Hematopoietic multipotent progenitor cell treated with erythropoietin and hydrocortisone succinate and interleukin-3 and kit ligand, for 4 days (in vitro differentiated cells): ENCODE results near the gene NBPF1.
"Not testable (repeated sequence)": the region's sequence is repeated elsewhere in the genome, so short reads cannot be mapped to it uniquely, and the experiment has no call there.

Experiments
- DNase-seq: peaks from one replicate; pipeline ENCODE4 v3.0.0-alpha.2; 2015

The NBPF1 gene

DNA sequence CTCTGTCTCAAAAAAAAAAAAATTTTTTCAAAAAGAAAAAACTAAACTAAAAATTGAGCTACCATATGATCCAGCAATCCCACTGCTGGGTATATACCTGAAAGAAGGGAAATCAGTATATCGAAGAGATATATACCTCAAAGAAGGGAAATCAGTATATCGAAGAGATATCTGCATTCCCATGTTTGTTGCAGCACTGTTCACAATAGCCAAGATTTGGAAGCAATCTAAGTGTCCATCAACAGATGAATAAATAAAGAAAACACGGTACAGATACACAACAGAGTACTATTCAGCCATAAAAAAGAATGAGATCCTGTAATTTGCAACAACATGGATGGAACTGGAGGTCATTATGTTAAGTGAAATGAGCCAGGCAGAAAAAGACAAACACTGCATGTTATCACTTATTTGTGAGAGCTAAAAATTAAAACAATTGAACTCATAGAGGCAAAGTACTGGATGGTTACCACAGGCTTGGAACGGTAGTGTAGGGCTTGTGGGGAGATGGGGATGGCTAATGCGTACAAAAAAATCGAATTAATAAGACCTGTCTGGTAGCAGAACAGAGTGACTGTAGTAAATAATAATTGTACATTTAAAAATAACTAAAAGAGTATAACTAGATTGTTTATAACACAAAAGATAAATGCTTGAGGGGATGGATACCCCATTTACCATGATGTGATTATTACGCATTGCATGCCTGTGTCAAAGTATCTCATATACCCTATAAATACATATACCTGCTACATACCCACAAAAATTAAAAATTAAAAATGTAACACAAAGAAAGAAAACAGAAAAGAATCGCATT lies 28.0 kb upstream of the NBPF1 start:
- DNase-seq: not testable (repeated sequence)

DNA sequence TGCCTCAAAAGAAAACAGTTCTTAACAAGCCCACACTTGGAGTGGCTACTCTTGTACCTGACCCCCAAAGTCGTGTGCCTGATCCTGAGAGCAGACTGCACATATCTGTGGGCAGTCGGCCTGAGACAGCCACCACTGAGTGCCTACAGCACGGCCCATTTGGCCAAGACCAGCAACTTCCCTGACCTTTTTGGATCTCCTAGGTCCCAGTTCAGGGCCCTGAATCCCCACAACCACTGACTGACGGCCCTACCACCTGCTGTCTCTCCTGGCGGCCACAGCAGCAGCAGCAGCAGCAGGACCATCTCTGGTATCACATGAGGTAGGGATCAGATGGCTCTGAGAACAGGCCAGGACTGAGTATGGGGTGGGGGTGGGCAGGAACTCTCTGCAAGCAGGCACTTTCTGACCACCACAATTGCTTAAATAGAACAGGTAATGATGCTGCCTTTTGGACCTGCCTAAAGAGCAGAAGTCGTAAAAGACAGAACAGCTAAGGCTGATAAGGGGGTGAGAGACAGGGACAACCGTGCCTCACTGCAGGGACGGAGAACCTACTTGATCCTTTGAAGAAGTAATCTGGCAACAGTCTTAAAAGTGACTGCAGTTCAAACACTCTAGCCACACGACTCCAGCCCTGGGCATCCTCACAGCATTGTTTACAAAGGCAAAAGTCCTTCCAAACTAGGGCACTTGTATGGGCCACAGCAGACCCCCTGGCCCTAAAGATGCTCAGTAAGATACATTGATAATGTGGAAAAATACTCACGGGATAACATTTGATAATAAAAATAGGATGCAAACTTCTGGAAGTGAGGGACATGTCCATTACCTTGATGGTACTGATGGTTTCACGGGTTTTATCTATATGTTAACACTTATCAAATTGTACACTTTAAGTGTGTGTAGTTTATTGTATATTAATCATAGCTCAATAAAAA lies 26.0 kb upstream of the NBPF1 start:
- DNase-seq: not testable (repeated sequence)

DNA sequence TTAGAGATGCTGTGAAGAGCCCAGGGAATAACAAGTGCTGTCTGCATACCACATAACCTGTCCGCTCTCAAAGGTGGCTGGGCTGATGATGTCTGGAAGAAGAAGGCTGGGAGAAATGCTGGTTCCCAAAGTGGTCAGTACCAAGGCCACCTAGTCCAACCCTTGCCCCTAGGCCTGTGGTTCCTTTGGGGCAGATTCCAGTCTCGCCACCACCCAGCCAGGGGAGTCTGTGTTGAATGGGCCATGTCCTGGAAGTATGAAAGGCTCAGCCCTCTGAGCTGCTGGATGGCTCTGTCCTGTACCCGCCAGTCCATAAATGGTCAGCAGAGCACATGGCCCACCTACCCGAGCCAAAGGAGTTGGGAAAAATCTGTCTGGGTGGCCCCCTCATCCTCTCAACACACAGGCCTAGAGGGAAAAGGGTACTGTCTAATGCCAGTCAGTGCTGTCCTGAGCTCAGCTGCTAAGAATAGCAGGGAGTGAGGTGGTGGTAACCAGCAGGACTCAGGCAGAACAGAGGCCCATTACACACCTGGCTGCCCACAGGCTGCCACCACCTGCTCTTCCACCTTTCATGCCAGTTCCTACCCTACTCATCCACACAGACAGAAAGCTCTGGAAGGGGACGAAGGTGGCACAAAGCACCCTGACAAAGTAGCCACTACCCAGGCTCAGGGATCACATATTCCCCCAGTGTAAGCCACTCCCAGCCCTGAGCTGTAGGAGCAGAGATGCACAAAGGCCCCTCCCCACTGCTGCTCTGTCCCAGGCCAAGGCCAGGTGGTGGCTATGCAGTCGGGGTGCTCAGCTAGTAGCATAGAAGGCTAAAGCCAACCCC lies 24.8 kb upstream of the NBPF1 start:
- DNase-seq: not testable (repeated sequence)

DNA sequence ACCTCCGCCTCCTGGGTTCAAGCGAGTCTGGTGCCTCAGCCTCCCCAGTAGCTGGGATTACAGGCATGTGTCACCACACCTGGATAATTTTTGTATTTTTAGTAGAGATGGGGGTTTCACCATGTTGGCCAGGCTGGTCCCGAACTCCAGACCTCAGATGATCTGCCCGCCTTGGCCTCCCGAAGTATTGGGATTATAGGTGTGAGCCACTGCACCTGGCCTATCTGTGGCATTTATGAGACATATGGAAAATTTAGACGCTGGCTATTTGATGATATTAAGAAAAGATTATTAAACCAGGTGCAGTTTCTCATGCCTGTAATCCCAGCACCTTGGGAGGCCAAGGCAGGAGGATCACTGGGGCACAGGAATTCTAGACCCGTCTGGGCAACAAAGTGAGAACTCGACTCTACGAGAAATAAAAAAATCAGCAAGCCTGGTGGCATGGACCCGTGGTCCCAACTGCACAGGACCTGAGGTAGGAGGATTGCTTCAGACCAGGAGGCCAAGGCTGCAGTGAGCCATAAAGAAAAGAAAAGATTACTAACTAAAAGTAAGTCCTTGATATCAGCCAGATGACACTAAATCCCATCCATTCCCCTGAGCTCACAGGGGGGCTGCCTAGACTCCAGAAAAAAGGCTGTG lies 23.3 kb upstream of the NBPF1 start:
- DNase-seq: not testable (repeated sequence)

DNA sequence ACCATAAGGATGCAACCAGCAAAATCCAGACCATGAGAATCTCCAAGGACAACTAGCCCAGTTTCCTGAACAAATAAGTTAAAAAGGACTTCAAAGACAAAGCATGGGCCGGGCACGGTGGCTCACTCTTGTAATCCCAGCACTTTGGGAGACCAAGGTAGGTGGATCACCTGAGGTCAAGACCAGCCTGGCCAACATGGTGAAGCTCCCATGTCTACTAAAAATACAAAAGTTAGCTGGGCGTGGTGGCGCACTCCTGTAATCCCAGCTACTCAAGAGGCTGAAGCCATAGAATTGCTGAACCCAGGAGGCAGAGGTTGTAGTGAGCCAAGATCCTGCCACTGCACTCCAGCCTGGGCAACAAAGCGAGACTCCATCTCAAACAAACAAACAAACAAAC lies 22.6 kb upstream of the NBPF1 start:
- DNase-seq: not testable (repeated sequence)

DNA sequence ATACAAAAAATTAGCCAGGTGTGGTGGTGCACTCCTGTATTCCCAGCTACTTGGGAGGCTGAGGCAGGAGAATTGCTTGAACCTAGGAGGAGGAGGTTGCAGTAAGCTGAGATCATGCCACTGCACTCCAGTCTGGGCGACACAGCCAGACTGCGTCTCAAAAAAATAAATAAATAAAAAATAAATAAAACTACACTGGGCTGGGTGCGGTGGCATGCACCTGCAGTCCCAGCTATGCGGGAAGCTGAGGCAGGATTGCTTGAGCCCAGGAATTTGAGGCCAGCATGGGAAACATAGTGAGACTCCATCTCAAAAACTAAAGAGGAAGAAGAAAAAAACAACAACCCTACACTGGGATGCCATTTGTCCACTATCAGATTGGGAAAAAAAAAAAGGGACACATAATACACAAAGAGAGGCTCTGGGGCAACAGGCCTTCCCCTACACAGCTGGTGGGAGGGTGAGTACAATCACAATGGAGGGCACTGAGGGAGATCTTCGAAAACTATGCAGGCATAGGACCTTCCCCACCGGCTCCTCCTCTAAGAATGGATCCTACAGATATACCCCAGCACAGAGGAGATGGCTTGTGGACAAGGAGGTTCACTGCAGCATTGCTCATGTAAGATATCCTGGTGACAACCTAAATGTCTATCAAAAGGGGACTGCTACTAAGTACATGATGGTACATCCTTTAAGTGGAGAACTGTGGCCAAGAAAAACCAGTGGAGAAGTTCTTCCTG lies 20.3 kb upstream of the NBPF1 start:
- DNase-seq: not testable (repeated sequence)

DNA sequence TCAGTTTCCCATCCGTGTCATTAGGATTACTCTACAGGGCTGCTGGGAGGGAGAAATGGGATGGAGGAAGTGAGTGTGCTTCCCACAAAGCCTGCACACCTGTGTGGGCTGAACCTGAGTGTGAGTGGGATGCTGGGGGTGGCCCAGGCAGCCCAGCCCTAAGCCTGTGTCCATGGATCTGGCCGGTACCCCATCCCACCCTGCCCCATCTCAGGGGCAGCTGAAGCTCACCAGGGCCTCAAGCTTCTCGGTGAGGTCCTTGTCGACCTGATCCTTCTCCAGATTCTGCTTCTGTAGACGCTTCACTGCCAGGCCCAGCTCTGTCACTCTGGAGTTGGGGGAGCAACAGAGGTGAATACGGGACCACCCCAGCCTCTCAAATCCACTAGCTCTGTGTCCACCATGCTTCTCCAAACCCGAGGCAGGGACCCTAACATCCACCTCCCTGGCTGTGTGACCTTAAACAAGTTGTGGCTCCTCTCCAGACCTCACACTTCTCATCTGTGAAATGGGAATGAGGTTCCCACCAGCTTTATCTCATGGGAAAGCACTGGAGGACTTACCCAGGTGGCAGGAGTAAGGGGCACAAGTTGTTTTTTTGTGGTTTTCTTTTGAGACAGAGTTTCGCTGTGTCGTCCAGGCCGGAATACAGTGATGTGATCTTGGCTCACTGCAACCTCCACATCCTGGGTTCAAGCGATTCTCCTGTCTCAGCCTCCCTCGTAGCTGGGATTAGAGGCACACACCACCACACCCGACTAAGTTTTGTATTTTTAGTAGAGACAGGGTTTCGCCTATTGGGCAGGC lies 18.9 kb upstream of the NBPF1 start:
- DNase-seq: not testable (repeated sequence)

DNA sequence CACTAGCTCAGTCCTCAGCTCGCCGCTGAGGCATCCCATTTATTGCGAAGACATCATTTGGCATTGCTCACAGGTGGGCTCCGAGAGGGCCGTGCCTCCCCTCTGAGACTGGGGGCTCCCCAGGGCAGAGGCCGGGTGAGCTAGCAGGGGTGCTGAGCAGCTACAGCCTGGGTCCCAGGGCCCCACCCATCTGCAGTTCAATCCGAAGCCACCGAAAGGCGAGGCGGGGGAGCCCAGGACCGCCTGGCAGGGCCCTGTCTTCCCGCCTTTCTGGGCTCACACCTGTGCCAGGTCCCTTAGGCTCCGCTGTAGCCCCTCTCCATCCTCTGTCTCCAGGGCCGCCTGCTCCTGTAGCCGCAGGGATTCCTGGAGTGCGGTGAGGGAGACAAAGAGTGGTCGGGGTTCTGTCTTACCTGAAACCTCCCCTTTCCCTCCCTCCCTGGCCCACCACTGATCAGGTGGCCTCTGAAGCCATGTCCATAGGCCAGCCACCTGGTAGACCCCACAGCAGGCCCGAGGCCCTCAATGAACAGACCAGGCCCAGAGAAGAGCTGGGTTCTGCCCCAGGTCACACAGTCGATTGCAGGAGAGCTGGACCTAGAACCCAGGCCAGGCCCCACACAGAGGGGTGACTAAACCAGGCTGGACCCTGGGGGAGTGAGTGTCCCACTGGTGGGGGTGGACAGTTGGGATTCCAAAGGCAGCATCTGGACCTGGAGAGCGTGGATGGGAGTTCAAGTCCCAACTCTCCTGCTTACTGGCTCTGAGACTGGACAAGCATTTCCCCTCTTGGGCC lies 18.1 kb upstream of the NBPF1 start:
- DNase-seq: no peak

DNA sequence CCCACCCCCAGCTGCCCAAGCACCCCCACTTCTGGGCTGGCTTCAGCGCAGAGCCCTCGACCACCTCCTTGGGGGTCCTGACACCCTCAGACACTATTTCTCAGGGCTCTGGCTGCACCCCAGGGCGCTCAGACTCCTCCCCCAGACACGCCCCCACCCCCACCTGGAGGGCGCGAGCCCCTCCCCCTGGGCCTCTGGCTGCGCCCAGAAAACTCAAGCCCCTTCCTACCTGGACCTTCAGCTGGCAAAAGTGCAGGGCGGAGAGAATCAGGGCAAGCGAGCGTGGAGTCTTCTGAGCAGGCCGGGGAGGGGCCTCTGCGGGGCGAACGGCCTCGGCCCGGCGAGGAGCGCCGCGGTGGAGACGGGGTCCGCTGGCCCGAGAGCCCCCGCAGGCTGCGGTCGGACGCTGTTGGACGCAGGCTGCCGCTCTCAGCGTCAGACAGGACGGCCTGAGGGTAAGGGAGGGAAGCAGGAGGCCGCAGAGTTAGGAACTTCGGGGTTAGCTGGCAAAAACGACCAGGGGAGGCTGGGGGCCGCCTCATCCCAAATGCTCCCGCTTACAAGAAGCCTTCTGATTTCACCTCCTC lies 17.4 kb upstream of the NBPF1 start:
- no peak for DNase-seq

DNA sequence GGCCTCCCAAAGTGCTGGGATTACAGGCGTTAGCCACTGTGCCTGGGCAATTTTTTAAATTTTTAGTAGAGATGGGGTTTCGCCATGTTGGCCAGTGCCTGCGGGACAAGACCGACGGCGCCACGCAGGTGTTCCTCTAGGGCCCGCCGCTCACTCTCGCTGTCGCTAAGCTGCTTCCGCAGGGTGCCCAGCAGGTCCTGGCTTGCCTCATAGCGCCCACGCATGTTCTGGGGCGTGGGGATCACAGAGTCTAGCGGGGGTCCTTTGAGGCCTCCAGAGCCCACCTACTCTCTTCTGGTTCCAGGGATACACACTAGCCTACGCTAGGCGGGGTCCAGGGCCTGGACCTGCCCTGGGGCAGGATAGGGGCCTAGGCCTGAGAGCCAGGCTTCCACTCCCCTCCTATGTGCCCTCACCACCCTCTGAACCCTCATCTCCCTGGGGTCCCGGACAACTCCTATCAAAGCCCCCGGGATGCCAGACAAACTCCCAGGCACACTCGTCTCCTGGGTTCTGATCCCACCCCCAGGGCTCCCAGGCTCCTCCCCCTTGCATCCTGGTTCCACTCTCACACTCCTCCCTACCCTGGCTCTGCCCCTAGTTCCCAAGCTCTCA lies 16.7 kb upstream of the NBPF1 start:
- DNase-seq: not testable (repeated sequence)

DNA sequence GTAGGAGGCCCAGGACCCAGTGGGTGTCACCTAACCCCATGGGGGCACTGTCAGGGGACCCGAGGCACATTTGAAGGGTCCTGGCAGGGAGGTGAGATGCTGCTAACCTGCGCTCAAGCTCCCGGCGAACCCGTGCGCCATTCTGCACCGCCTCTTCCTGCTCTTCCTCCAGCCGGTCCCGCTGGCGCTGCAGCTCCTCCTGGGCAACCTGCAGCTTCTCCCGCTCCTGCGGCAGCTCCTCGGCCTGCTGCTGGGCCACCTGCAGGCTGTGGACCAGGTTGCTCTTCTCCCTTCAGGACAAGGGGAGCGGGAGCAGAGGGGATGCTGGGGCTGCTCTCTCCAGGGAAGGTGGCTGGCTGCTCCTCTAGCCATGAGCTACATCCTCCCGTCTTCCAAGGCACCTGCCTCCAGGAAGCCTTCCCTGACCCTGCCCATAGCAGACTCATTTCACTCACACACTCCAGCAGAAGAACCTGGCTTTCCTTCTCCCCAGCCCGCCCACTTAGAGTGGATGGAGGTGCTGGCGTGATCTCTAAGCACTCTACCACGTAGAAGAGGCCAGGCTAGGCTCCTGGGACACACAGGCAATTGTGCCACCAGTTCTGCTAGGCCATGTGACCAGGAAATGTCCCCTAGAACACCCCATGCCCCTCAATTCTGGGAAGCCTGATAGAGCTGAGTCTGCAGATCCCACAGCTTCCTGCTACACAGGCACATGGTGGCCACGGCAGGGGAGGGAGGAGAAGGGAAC lies 15.2 kb upstream of the NBPF1 start:
- DNase-seq: no peak

DNA sequence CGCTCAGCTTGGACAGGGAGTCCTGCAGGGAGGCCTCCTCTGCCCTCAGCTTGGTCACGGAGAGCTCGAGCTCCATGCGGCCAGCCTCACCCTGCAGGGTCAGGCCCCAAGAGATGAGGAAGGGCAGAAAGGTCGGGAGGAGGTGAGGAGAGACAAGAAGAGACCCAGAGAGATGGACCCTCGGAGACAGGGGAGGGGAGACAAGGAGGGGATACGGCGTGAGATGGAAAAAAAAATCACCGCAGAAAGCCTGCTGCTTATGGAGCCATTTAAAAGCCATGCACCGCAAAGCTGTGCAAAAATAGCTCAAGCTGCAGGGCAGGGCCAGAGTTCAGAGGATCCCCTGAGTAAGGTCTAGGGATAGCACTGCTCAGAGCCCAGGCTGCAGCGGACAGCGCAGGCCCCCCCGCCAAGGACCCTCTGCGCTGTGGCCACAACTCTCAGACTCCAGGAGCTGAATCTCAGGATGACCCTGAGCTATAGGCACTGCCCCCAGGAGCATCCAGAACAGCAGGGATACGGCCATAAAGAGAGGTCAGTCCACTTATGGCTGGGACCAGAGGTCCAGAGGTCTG lies 13.1 kb upstream of the NBPF1 start:
- not testable (repeated sequence) for DNase-seq

DNA sequence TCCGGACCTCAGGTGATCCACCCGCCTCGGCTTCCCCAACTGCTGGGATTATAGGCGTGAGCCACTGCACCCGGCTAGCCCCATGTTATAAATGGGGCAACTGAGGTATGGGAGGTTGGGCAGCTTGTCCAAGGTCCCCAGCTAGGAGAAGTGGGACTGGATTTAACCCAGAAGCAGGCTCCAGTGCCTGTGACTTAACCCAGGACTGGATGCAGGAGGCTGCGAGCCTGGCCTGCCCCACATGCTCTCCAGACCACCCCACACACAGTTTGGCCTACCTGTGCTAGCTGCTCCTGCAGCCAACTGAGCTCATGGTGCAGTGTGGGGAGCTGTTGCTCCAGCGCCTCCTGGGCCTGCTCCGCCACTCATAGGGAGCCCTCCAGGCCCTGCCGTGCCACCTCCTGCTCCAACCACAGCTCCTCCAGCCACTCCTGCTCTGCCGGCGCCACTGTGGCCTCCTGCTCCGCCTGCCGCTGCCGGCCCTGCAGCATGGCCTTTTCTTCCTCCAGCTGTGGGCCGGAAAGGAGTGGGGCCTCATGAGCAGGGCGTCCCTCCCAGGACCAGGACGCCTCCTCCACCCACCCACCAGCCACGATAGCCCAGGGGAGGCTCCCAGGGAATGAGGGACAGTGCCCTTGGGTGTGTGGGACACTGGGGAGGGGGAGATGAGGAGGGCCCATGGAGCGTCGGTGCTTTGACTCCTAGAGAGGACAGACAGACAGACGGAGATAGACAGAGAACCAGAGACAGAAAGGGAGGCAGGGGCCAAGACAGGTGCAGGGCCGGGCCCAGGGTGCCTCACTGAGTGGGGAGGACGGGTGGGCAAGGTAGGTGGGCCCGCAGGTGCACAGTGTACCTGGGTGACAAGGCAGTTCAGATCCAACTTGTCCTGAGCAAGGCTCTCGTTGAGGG lies 12.4 kb upstream of the NBPF1 start:
- no peak for DNase-seq

DNA sequence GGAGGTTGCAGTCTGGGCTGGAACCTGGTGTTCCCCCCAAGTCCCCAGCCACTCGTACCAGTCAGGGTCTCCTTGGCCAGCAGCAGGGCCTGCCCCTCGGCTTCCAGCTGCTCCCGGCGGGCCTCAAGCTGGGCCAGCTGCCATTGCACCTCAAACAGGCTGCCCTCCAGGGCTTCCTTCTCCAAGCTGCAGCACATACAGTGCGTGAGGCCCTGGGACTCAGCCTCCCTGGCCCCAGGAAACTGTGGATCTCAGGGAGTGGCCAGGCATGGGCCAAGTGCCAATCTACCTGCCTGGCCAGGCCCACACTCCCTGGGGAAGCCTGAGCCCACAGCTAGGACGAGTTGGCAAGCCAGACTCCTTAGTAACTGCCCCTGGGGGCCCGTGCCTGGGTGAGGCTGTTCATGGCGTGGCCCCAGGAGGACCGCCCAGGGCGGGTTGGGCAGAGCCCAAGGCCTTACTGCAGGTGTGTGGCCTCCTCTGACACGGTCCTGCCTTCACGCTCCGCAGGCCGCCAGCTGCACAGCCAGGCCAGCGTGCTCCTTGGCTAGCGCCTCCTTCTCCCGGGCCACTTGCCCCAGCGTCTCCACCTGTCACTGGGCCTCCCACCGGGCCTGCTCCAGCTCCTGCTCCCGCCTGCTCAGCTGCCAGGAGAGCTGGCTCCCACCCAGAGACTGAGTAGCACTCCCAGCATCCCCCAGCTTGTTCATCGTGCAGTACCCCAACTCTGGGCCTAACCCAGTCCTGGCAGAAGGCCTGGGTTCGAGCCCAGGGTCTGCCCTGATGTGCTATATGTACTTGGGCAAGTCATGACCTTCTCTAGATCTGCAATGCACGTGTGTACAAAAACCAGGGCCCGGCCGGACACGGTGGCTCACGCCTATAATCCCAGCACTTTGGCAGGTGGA lies 10.7 kb upstream of the NBPF1 start:
- DNase-seq: not testable (repeated sequence)

DNA sequence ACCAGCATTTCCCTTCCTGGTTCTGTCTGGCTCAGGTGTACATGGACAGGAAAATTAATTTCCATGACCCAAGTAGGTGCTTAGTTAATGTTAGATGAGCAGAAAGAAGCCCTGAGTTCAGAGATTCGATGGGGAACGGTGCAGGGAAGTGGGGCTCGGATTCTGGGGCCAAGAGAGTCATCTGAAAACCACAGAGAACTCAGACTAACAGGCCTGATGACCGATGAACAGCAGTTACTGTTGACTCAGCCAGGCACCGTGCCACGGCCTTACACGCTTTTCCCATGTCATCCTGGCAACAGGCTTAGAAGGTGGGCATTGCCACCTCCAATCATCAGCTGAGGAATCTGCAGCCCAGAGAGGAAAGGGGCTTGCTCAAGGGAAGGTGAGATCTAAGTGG lies 10.0 kb upstream of the NBPF1 start:
- not testable (repeated sequence) for DNase-seq
